Activated naive CD4-positive, alpha-beta T cell treated with Interleukin-2 at 50 U/mL for 16 hours (primary cell): Measurements from ENCODE around the gene SLC18A3.

Experiments
- DNase-seq: peaks from one replicate; pipeline ENCODE4 v3.0.0-alpha.2; 2020

The SLC18A3 gene

DNA sequence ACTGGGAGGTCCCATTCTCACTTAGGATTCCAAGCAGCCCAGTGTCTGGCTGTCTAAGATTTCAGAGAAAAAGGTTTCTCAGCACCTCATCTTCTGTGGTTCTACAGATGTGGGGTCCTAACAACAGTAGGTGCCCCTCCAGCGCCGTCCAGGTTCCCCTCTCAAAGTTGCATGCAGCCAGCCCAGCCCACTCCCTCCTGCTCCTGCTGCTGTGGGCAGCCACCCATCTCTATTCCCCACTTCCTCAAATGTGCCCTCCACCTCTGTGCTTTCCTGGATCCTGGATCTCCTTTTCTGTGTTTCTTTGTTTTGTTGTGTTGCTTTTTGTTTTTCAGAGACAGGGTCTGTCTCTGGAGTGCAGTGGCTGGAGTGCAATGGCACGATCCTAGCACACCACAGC lies 13.3 kb upstream of the SLC18A3 start:
- no peak for DNase-seq

DNA sequence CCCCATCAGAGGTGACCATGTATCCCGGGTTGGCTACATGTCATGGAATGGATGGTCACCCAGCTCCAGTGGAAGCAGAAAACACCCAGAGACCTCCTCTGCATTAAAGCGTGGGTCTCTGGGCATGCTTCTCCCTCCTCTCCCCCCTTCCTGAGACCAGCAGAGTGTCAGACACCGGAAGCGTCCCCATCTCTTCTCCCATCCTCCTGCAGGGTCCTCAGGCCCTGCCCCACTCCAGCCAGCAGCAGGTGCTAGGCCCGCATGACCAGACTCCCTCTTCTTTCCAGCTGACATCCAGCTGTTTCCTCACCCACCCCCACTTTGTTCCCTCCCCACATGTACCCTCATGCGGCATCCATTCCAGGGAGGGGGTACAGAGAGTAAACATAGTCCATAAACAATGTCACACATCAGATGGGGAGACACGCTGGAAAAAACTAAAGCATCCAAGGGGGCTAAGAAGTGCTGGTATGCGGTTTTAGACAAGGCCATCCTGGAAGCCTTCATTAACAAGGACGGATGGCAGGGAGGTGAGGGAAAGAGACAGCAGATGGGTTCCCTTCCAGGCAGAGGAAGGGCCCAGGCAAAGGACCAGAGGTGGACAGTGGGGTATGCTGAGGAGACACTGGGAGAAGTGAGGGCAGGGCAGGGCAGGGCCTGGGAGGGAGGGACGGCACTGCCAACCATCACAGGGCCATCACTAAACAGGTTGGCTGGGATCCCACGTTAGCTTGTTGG lies 12.5 kb upstream of the SLC18A3 start:
- no peak for DNase-seq

DNA sequence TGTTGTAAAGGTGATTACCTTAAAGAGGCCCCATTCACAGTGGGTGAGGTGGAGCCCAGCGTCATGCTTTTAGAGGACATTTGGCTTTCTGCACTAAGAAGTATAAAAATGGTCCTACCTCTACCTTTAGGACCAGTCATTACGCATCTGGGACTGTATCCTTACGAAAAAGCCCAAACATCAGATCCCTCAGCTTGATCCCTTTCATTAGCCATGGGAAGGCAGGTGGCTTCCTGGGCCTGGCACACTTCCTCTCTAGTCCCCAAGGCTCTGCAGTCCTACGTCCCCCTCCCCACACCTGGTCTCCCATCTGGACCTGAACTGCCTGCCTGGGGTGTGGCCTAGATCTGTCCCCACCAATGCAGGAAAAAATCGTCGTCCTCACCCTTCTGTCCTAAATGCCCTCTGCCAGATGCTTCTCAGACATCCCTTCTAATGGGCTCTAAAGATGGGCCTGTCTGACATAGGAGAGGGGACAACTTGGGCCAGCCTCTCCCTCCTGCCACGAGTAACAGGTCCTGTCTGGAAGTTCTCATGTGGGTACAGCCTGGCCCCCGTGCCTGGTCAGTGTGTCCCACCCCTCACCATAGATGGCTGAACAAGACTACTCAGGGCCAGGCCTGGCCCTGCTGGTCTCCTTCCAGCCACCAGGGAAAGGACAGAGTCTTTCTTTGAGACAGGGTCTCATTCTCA lies 11.8 kb upstream of the SLC18A3 start:
- no peak for DNase-seq

DNA sequence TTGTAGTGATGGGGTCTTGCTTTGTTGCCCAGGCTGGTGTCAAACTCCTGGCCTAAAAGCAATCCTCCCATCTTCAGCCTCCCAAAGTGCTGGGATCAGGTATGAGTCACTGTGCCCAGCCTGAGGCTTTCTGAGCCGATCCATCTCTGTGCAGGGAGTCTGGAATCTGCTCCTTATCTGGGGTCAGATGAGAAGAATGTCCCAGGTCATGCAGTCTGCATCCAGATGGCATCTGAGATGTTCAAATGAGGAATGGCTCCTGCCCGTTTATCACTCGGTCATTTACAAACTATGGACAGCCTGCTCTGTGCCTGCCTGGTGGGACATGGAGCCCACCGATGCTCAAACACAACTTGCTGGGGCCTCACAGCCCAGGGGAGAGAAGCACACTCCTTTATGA lies 11.1 kb upstream of the SLC18A3 start:
- no peak for DNase-seq

DNA sequence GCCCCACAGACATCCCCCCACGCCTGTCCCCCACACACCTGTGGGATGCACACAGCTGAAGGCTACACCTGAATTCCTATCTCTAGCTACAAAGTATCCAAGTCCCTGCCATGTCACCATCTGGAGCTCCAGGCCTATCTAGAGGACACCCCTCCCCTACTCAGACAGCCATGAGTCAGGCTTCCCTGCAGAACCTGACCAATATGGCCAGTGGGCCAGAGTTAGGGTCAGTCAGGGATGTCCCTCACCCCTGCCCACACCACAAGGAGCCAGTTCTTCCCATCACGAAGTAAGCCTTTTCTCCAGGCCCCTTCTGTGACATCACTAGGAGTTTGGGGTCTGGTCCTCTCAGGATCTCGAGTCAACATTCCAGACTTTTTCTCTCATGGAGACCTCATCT lies 10.6 kb upstream of the SLC18A3 start:
- no peak for DNase-seq

DNA sequence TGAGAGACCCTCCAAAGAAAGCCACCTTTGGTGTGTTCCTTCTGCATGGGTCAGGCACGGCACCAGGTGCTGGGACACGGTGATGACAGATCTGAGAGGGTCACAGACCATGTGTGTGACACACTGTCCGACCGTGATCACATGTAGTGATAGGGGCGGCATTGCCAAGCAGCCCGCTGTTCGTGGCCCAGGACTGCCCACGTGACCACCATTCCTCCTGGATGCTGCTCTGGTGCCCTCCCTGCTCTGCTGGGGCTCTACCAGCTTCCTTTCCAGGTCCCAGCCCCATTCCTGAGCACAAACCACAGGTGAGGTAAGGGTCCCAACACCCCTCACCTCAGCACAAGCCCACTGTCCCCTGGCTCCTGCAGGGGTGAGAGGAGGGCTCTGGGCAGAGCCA lies 10.1 kb upstream of the SLC18A3 start:
- no peak for DNase-seq

DNA sequence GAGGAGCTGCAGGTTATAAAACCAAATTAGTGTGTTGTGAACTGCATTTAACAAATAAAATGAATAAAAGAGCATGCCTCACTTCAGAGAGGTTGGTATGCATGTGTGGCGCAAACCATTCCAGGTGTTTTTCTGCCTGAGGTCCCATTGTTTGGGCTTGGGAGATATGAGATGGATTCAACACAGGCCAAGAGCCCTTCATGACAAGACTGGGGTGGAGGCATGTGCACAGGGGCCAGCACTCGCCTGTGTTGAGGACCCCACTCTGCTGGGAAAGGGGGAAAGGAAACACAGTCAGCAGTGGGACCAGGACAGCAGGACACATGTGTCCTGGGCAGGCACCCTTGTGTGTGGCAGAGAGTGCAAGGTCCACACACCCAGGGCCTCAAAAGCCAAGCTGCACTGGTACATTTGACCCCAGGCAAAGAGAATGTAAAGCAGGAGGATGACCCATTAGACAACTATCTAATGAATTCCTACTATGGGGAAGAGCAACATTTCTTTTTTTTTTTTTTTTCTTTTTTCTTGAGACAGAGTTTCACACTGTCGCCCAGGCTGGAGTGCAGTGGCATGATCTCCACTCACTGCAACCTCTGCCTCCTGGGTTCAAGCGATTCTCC lies 9.2 kb upstream of the SLC18A3 start:
- DNase-seq: no peak

DNA sequence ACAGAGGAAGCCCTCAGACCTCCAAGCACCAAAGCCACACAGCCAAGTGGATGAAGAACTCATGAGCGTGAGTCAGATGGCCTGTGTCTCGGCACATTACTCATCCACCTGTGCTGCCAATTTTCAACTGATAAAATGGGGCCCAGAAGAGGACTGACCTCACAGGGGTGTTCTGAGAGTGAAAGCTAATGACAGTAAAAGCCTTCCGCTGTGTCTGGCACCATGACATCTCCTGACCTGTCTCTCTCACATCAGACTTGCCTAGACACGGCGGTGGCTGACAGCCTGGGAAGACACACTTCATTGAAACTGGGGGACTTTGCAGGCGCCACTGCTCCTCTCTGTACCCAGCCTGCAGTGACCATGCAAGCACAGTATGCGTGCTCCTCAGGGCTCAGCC lies 8.3 kb upstream of the SLC18A3 start:
- no peak for DNase-seq

DNA sequence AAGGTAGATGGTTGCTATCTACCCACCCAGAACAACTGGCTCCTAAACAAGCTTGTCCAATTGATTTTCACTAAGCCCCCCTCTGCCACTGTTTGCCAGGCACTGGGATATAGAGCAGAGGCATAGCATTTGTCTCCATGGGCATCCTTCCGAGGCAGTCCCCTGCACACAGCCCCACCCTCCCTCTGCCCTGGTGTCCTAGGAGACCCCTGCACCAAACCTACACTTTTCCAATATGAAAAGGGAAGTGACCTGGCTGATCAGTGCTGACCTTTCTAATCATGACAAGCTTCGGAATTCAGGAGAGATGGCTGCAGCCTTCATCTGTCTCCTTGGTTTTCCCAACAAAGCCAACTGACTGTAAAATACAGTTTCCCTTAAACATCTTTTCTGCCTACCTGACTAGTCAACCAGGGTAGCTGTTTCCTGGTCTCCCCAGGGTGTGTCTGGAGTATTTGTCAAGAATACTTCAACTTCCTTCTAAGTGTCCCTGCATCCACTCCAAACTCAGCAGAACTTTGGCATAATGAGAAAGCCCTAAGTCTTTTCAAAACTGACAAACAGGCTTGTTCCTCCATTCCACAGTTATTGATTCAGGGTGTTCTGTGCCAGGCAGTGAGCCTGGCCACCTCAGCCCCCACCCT lies 7.6 kb upstream of the SLC18A3 start:
- DNase-seq: no peak

DNA sequence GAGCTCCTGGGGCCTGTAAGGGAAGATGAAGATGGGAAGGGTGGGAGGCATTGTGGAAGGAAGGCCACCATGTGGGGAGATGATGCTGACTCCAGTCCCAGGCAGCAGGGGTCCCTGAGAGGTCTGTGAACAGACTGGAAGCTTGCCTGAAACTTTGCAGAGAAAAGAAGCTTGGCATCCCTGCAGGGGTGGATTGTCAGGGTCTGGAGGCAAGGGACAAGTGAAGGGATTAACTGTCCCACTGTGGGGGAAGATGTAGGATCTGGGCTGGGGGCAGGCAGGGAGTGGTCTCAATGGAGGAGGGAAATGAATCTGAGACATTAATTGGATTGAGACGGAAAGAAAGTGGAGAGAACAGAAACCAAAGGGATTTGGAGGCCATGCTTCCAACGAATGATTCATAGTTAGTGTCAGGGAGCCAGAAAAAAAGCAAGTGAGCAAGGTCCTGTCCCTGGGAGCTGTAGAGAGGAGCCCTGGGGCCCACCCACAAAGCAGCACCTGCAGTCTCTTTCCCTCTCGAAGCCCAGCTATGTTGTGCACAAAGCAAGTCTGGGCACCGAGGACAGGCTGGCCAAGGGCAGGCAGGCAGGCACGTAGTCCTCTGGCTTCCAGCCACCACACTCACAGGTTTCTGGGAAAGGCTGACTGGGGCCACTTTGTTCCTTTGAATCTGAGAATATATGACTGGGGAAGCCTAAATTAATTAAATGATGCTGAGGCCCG lies 4.7 kb upstream of the SLC18A3 start:
- no peak for DNase-seq

DNA sequence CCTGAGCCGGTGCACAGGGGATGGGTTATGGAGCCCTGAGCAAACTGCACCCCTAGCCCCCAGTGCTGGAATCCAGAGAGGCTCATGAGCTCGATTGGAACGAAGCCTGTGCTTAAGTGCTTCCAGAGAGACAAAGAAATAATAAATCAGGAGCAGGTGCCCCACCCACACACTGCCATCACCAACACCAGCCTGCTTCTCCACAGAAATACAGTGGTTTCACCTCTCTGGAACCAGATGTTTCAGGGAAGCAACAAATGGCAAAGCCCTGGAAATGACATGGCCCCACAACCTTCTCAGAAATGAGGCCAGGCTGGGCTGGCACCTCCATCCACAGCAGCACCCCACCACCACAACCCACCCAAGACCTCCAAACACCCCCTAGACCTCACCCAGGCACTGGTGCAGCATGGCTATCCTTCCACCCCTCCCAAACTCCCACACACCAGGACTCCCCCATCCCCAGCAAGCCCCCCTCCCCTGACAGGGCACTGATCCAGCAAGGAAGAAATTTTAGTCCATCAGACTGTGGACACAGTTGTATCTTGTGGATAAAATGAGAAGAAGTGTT lies 4.1 kb upstream of the SLC18A3 start:
- no peak for DNase-seq

DNA sequence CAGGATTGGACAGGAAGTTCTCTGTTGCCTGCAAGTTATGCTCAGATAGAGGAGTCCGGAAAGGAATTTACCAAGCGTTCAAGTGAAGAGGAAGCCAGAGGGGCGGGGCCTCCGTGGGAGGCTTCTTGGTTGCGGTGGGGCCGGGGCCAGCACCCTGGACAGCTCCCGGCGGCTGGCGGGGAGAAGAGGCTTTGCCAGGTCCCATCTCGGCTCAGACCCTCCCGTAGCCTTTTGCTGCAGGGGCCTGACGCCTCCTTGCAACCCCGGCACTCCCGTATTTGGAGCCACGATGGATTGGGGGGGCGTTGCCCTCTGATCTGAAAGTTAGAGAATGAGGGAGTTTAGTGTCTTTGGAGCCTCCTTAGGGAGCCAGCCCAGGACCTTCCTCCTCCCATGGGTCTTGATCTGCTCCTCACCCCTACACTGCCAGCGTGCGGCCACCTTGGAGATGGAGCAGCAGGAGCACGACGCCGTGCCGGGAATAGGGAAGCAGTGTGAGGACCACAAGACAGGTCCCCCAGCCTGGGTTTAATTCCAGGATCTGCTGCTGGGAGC lies 3.1 kb upstream of the SLC18A3 start:
- peak; percentile 61 for DNase-seq

DNA sequence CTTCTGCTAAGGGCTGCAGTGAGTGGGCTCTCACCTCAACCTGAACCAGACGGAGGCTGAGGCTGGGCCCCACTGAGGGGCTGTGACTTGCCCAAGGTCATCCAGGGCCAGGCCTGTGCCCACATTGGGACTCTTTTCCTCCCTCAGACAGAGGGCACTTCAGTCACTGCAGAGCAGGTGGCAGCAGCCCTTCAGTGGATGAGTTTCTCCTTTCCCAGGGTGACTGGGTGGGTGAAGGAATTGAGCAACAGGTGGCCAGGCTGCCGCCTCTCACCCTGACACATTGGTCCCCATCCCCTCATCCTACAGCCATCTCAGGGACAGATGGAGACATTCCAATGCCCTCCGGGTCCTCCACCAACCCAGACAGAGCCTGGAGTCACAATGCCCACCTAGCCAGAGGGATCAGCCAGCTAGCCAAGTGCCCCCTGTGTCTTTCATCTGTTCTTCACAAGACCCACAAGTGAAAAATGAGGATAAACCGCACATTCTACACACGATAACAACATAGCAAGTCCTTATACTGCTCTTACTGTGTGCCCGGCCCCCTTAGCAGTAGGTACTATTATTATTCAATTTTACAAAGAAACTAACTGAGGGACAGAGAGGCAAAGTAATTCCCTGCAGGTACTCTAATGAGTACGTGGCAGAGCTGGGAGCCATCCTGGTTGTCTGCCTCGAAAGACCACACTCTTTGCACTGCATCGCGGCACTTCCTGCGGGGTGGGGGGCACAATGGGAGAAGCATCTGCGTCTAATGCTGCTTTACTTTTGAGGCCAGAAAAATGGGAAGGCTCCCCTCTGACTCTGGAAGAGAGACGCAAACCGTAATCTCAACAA lies 1.7 kb upstream of the SLC18A3 start:
- DNase-seq: no peak

DNA sequence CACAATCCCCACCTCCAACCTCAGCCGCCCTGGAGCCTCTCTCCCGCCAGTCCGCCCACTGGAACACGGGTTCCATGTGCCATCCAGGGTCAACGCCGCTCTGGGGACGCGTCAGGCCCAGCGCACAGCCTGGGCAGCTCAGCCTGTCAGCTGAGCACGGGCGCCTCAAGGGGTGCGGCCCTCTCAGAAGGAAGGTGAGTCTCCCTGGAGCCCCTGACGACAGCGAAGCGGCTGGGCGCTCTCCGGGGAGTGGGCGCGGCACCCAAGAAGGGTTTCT lies 1.2 kb upstream of the SLC18A3 start:
- no peak for DNase-seq

DNA sequence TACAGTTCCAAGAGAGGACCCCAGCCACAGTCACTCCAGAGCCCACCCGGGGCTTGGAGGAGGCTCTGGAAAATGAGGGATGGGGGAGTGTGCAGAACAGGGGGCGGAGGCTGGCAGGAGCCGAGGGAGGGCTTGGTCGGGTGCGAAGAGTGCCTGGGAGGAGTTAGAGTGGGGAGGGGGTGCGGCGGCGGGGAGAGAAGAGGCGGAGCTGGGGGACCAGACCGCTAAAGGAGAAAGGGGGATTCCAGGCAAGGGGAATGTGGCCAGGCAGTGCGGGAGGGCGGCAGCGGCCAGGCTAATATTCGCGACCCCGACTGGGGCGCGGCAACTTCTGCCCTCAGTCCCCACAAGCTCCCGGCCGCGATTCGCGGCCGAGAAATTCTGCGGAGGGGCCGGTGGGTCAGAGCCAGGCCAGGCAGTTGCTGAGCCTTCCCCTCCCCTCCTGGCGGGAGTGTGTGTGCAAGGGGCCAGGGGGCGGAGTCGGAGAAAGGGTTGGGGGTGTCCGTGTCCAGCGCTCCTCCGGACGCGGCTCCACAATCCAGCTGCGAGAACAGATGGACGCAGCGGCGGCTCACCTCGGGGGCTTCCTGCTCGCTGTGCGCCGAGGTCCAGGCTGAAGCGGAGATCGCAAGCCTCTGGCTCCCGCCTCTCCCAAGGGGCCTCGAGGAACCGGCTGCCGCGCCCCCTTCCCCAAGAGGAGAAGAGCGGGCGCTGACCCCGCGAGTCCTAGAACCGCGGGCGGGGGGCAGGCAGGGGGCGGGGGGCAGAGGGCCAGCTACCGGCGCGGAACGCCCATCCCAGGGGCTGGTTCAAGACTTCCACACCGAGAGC lies 612 bp upstream of the SLC18A3 start:
- no peak for DNase-seq

DNA sequence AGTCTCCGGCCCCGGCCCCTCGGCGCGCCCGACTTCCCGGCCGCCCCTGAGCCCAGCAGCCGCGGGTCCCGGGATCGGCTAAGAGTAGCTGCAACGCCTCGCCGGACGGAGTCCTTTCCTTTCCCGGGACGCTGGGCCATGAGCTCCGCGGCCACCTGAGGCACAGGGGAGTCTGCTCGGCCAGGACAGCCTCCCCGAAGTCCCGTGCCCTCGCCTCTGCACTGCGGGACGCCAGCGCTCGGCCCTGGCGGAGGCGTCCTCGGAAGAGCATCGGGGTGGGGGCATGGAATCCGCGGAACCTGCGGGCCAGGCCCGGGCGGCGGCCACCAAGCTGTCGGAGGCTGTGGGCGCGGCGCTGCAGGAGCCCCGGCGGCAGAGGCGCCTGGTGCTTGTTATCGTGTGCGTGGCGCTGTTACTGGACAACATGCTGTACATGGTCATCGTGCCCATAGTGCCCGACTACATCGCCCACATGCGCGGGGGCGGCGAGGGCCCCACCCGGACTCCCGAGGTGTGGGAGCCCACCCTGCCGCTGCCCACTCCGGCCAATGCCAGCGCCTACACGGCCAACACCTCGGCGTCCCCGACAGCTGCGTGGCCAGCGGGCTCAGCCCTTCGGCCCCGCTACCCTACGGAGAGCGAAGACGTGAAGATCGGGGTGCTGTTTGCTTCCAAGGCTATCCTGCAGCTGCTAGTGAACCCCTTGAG lies 502 bp downstream of the SLC18A3 start:
- no peak for DNase-seq

DNA sequence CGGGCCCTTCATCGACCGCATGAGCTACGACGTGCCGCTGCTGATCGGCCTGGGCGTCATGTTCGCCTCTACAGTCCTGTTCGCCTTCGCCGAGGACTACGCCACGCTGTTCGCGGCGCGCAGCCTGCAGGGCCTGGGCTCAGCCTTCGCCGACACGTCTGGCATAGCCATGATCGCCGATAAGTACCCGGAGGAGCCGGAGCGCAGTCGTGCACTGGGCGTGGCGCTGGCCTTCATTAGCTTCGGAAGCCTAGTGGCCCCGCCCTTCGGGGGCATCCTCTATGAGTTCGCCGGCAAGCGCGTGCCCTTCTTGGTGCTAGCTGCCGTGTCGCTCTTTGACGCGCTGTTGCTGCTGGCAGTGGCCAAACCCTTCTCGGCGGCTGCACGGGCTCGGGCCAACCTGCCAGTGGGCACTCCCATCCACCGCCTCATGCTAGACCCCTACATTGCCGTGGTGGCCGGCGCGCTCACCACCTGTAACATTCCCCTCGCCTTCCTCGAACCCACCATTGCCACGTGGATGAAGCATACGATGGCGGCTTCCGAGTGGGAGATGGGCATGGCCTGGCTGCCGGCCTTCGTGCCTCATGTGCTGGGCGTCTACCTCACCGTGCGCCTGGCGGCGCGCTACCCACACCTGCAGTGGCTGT lies 1.2 kb downstream of the SLC18A3 start:
- no peak for DNase-seq

DNA sequence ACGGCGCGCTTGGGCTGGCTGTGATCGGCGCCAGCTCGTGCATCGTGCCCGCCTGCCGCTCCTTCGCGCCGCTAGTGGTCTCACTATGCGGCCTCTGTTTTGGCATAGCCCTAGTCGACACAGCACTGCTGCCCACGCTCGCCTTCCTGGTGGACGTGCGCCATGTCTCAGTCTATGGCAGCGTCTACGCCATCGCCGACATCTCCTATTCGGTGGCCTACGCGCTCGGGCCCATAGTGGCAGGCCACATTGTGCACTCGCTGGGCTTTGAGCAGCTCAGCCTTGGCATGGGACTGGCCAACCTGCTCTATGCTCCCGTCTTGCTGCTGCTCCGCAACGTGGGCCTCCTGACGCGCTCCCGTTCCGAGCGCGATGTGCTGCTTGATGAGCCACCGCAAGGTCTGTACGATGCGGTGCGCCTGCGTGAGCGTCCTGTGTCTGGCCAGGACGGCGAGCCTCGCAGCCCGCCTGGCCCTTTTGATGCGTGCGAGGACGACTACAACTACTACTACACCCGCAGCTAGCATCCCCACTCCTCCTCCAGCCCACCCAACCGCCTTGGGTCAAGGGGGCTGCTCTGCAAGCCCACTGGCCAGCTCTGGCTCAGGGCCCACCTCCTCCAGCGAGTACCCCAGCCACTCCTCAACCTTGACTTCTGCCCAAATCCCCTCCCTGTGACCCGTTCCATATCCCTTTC lies 1.9 kb downstream of the SLC18A3 start:
- no peak for DNase-seq
